Stimulated activated CD4-positive, alpha-beta T cell treated with anti-CD3 and anti-CD28 coated beads, Interleukin-1b, Interleukin-23, amount 100 ng/mL, for 1 hour (primary cell): ENCODE results near the gene FNDC3A.
A peak's percentile ranks its signal among the peaks of the same experiment; 100 is the strongest.

Source experiments
- DNase-seq, 2 donors: peaks; one replicate each; pipeline ENCODE4 v3.0.0-alpha.2; 2020; ENCODE audit warnings: low read depth in 2 of 2

Gene FNDC3A

GRCh38 chr13:49219647-49220035, 243.9 kb downstream of the FNDC3A start:
- DNase-seq = no peak

DNA sequence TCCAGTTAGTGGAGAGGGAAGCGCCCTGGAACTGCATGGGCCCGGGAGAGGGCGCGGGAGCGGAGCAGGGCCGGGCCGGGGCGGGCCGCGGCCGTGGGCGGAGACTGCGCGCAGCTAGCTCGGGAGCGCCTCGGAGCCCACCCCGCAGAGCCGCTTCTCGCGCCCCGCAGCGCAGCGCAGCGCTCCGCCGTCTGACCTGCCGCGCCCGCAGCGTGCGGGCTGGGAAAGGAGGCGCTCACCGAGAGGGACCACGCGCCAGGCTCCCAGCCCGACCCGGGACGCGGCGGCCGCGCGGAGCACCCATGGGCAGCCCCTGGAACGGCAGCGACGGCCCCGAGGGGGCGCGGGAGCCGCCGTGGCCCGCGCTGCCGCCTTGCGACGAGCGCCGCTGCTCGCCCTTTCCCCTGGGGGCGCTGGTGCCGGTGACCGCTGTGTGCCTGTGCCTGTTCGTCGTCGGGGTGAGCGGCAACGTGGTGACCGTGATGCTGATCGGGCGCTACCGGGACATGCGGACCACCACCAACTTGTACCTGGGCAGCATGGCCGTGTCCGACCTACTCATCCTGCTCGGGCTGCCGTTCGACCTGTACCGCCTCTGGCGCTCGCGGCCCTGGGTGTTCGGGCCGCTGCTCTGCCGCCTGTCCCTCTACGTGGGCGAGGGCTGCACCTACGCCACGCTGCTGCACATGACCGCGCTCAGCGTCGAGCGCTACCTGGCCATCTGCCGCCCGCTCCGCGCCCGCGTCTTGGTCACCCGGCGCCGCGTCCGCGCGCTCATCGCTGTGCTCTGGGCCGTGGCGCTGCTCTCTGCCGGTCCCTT, 244.5 kb downstream of the FNDC3A start, which contains the start of gene MLNR:
Gene MLNR (plus strand): TSS at position 303 of the 820 bp plus-strand sequence. CDS start 0 bp downstream, at position 303.
- no peak for DNase-seq

- no peak for DNase-seq
These were observed 245.3 kb downstream of the FNDC3A start for GRCh38 chr13:49220856-49221589.

- DNase-seq = no peak
These were observed 245.9 kb downstream of the FNDC3A start for GRCh38 chr13:49221590-49221965.

DNA sequence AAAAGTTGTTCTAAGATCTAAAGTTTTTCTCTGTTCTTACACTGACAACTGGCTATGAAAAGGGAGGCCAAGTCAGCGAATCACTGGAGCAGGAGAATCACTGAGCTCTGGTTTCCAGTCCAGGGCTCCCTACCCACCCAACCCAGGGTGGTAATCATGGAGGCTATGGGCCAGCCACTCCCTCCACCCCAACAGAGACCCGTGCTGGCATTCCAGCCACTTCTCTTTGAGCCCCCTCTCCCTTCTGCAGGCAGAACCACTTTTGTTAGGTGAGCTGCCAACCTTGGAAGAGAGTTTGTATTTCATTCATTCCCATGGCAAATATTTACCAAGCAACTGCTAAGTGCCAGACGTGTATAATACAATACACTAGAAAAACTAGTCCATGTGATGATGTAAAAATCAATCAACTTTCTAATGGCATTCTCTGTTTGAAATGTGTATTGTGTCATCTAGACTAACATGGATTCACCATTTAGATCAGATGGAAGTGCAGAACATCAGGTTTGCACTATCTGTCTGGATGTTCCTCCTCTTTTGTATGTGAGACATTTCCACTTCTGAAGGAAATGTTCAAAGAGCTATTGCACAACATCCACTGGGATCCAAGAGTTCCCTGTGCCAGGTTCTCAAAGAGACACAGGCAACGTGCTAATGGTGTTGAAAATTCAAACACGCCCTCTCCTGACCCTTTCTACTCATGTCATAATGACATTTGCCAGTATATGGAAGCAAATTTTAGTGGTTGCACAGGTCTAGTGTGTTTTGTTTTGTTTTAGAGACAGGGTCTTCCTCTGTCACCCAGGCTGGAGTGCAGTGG, 249.7 kb downstream of the FNDC3A start:
- no peak for DNase-seq

GRCh38 chr13:49226613-49227012, 250.9 kb downstream of the FNDC3A start:
- DNase-seq = no peak

DNA sequence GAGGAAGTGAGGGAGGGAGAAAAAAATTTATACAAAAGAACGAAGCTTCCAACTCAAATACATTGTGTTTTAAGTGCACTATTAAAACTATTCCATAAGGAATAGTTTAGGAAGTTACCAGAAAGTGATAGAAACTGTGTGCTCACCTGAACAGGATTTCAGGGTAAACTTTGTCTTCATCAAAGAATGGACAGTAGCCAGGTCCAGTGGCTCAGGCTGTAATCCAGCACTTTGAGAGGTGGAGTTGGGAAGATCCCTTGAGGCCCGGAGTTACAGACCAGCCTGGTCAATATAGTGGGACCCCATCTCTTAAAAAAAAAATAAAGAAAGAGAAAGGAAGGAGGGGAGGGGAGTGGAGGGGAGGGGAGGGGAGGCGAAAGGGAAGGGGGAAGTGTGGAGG, 259.0 kb downstream of the FNDC3A start:
- DNase-seq = no peak

GRCh38 chr13:49235856-49236431, 260.2 kb downstream of the FNDC3A start:
- no peak for DNase-seq

DNA sequence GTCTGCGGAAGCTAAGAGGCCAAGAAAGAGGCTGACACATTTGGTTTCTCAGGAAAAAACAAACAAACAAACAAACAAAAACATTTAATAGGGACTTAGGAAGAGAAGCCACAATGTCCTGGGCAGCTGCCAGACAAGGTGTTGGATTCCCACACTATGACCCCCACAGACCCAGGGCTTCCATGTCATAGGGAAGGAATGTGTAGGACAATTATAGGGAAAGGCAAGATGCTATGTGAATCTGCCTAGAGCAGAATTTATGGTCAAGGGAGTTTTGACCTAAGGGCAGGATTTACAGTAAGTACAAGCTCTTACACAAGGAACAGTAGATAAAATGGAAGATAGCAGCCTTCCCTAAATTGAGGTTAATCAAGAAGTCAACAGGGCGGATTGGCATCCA, 262.9 kb downstream of the FNDC3A start:
- no peak for DNase-seq

GRCh38 chr13:49240017-49240416, 264.3 kb downstream of the FNDC3A start:
- DNase-seq = no peak

DNA sequence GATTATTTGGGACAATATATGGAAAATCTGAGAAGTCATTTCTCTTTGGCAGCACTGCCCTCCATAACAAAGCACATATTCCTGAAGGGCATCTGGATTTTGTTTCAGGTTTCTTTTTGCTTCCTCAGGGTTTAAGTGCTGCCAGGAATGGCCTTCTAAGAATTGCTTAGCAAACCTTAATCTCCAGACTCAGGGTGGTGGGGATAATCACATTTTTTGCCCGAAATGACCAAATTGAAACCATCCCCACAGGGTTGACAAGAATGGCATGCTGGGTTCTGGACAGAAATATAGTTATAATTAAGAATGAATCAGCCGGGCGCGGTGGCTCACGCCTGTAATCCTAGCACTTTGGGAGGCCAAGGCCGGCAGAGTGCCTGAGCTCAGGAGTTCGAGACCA, 265.6 kb downstream of the FNDC3A start:
- DNase-seq = no peak

GRCh38 chr13:49245101-49245500, 269.4 kb downstream of the FNDC3A start:
- no peak for DNase-seq

DNA sequence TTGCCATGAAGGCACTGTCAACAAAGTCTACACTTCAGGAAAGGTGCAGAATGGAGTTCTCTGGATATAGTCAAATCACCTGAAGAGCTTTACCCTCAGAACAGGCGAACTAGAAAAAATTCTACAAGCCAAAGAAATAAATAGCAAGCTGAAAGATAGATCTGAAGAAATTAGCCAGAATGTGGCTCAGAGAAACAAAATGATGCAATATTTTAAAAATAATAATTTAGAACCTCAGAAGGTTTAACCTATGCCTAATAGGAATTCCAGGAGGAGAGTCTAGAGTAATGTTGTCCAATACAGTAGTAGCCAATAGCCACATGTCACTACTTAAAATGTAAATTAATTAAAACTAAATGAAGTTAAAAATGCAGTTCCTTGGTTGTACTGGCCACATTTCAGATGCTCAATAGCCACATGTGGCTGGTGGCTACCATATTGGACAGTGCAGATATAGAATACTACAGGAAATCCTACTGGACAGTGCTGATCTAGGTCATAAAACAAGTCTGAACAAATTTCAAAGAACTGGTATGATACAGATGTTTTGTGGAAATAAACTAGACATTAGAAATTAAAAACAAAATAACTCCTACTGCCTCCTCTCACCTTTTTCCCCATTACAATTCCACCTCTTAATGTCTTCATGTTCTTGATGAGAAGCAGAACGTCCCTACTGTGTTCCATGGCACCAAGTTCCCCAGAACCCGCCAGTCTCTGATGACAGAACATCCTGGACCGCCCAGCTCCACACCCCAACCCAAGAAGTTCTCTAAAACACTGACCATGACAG, 271.3 kb downstream of the FNDC3A start:
- no peak for DNase-seq

- DNase-seq = peak; percentile 51 to 72
These were observed 272.2 kb downstream of the FNDC3A start, which contains the start of gene CDADC1 for GRCh38 chr13:49247643-49248621. Gene CDADC1 (plus strand): TSS chr13:49247925. CDS start chr13:49248038, 113 bp downstream.

DNA sequence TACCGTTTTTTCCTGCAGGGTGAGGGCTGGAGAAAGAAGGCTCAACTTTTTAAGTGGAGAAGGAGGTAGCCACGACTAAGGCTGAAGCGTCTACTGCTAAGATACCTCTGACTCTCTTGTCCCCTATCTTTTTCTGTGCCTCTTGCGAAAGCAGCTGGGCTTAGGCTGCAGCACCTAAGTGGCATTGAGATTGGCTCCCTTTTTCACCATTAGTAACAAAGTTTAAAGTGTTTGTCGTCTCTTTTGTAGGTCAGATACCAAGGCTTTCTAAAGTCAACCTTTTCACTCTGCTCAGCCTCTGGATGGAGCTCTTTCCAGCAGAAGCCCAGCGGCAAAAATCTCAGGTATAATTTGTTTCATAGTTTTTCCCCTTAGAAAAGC, 272.9 kb downstream of the FNDC3A start:
- no peak for DNase-seq

DNA sequence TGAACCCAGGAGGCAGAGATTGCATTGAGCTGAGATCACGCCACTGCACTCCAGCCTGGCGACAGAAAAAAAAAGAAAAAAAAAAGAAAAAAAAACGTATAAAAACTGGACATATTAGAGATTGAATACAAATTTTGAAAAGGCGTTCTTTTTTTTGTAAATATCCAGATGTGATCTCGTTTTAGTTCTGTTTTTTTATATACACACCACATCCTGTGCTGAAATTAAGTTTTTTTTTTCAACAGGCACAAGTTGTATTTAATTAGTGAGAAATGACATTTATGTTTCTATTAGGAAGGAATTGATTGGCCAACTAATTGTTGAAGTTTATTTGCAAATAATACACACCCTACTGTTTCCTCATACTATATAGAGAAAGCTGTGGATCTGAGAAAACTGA, 275.6 kb downstream of the FNDC3A start:
- DNase-seq = no peak

DNA sequence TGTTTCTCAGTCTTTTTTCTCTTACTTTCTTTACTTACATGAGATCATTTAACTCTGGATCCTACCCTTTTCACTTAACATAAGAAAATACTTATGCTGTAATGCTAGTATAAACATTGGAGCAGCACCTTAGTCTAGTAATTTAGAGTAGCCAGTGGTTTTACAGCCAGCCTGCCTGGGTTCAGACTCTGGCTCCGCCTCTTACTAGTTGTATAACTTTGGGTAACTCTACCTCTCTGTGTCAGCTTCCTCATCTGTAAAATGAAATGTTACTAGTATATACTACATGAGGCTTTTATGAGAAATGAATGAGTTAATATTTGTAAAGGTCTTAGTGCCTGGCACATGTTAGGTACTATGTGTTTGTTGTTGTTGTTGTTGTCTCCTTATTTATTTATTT, 277.6 kb downstream of the FNDC3A start:
- no peak for DNase-seq

DNA sequence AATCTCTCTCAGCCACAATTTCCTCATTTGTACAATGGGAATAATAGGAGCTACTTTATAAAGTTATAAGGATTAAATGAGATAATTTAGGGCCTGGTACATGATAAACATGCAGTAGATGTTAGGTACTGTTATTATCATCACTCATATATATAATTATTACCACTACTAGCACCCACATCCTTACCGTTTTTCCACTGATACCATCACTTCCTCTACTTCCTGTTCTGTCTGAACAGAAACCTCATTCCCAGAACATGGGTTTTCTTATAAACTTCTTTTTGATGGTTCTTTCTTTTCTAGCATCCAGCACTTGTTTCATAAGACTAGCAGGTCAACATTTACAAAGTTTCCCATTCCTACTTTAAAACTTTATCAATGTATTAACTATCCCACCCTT, 278.3 kb downstream of the FNDC3A start:
- DNase-seq = no peak

DNA sequence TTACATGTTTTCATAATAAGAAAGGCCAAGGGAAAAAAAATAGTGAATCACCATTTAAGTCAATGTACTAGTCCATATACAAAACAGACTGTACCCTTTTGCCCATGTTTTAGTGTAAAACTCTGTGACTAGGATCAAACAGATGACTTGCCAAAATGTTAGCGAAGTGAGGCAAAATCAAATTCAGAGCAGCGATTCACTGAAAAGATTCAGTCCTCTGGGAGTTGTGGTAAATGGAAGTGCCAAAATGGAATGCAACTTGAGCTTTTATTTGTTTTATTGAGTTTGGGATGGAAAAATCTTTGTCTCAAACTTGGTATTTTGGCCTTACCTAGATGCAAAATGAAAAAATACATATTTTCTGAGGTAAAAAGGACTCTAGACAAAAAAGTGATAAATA, 281.1 kb downstream of the FNDC3A start:
- no peak for DNase-seq
